H1 (cell line): Measurements from ENCODE around the gene MITF. TPM values are rescaled to one million over a fixed set of nuclear protein-coding genes. Genes with fewer than 3 reads are reported as not detected.

Experiments
- CTCF ChIA-PET: fragments of 300-600 bp; sonication (Branson Sonifier 250); formaldehyde crosslinking; loops from one replicate; lab custom pipeline; 2021; ENCODE audit not compliant: partially characterized antibody; lab: Charles Lee
- POLR2A ChIA-PET: fragments of 300-600 bp; sonication (Branson Sonifier 250); formaldehyde crosslinking; loops from one replicate; lab custom pipeline; 2021; ENCODE audit warnings: inconsistent platforms; ENCODE audit not compliant: partially characterized antibody; lab: Charles Lee
- DNase-seq, 2 experiments: peaks; one replicate each; pipeline versions ENCODE4 v3.0.0 to v3.0.0-alpha.2; 2010 to 2022; ENCODE audit warnings: low spot score in 2 of 2, low read depth in 1 of 2, mixed read lengths in 1 of 2
- FAIRE-seq: peaks from 2 replicates; lab custom pipeline; 2011; peaks lifted over from hg19 to GRCh38; lab: Jason Lieb, UNC
- H2AFZ ChIP-seq: 2 replicates; pipeline ENCODE4 v1.8.1; 2012; ENCODE audit warnings: low read length, inconsistent platforms
- H2AK5ac ChIP-seq: 2 replicates; pipeline ENCODE4 v1.6.1; 2013; ENCODE audit warnings: low read depth, low read length
- H2BK120ac ChIP-seq: replicated peaks from 2 replicates; pipeline ENCODE3; 2013; ENCODE audit warnings: low read depth, low read length, inconsistent platforms
- H2BK12ac ChIP-seq: 2 replicates; pipeline ENCODE4 v1.6.1; 2013; ENCODE audit warnings: low read depth, low read length
- H2BK15ac ChIP-seq: 2 replicates; pipeline ENCODE4 v1.6.1; 2013; ENCODE audit warnings: low read length
- H2BK20ac ChIP-seq: 2 replicates; pipeline ENCODE4 v1.6.1; 2013; ENCODE audit warnings: low read length
- H2BK5ac ChIP-seq: 2 replicates; pipeline ENCODE4 v1.6.1; 2013; ENCODE audit warnings: low read depth, low read length
- H3K14ac ChIP-seq: 2 replicates; pipeline ENCODE4 v1.6.1; 2013; ENCODE audit warnings: inconsistent platforms; ENCODE audit not compliant: insufficient read length
- H3K18ac ChIP-seq: 2 replicates; pipeline ENCODE4 v1.6.1; 2013; ENCODE audit warnings: low read length; ENCODE audit errors: extremely low read depth
- H3K23ac ChIP-seq: 2 replicates; pipeline ENCODE4 v1.6.1; 2013; ENCODE audit warnings: inconsistent platforms; ENCODE audit not compliant: insufficient read length
- H3K23me2 ChIP-seq: 2 replicates; pipeline ENCODE4 v1.6.1; 2013; ENCODE audit warnings: low read depth, low read length
- H3K27ac ChIP-seq: 2 replicates; pipeline ENCODE4 v1.6.1; 2011; ENCODE audit warnings: low read depth, low read length, inconsistent platforms
- H3K27me3 ChIP-seq, 4 experiments: replicated peaks in 1 of 4; 1 replicate in 1 of 4; 2 replicates in 3 of 4; pipeline versions ENCODE4 v1.6.1 to v1.8.1; 2011 to 2013; ENCODE audit warnings: low read length in 3 of 4, mild to moderate bottlenecking in 3 of 4, inconsistent platforms in 2 of 4, mixed read lengths in 2 of 4, moderate library complexity in 1 of 4; ENCODE audit not compliant: control insufficient read depth in 3 of 4, insufficient read depth in 3 of 4; ENCODE audit errors: extremely low read depth in 1 of 4
- H3K36me3 ChIP-seq, 4 experiments: 2 replicates each; pipeline versions ENCODE4 v1.6.1 to v1.8.1; 2011 to 2013; ENCODE audit warnings: mild to moderate bottlenecking in 4 of 4, low read length in 3 of 4, moderate library complexity in 2 of 4, control low read depth in 1 of 4, inconsistent platforms in 1 of 4; ENCODE audit not compliant: insufficient read depth in 4 of 4, control insufficient read depth in 2 of 4
- H3K4ac ChIP-seq: replicated peaks from 2 replicates; pipeline ENCODE3; 2013; ENCODE audit warnings: low read length, low read depth, mixed read lengths, inconsistent platforms; ENCODE audit not compliant: insufficient read length
- H3K4me1 ChIP-seq, 4 experiments: replicated peaks in 1 of 4; 1 replicate in 1 of 4; 2 replicates in 3 of 4; pipeline versions ENCODE4 v1.6.1 to v1.8.1; 2011 to 2013; ENCODE audit warnings: low read length in 3 of 4, inconsistent platforms in 2 of 4, mixed read lengths in 1 of 4; ENCODE audit not compliant: insufficient read depth in 4 of 4, control insufficient read depth in 3 of 4
- H3K4me2 ChIP-seq, 2 experiments: 2 replicates each; pipeline versions ENCODE4 v1.6.1 to v1.8.1; 2011 to 2013; ENCODE audit warnings: low read depth in 2 of 2, low read length in 2 of 2, control low read depth in 1 of 2, inconsistent platforms in 1 of 2, mild to moderate bottlenecking in 1 of 2; ENCODE audit not compliant: insufficient read depth in 1 of 2
- H3K4me3 ChIP-seq, 4 experiments: fragments of 200-600, 300-600 bp in 1 of 4; sonication (generic), shearing (Covaris generic), sonication (Bioruptor Twin) in 1 of 4; 2 replicates each; pipeline versions ENCODE4 v1.5.1 to v1.8.1; 2011 to 2016; ENCODE audit warnings: low read length in 4 of 4, low read depth in 3 of 4, control low read depth in 2 of 4, inconsistent platforms in 2 of 4, mild to moderate bottlenecking in 2 of 4, mixed read lengths in 1 of 4, moderate library complexity in 1 of 4; ENCODE audit not compliant: insufficient read depth in 2 of 4; ENCODE audit errors: extremely low read depth in 1 of 4
- H3K56ac ChIP-seq: replicated peaks from 2 replicates; pipeline ENCODE3; 2013; ENCODE audit warnings: low read depth, mild to moderate bottlenecking, mixed read lengths, low read length, inconsistent platforms; ENCODE audit not compliant: insufficient read length
- H3K79me1 ChIP-seq: 2 replicates; pipeline ENCODE4 v1.6.1; 2013; ENCODE audit warnings: low read depth, low read length, control low read depth
- H3K79me2 ChIP-seq, 2 experiments: 2 replicates each; pipeline versions ENCODE4 v1.6.1 to v1.8.1; 2012 to 2013; ENCODE audit warnings: low read length in 2 of 2, mild to moderate bottlenecking in 2 of 2, inconsistent platforms in 1 of 2; ENCODE audit not compliant: insufficient read depth in 2 of 2, control insufficient read depth in 1 of 2
- H3K9ac ChIP-seq, 4 experiments: replicated peaks in 1 of 4; 1 replicate in 1 of 4; 2 replicates in 3 of 4; pipeline versions ENCODE4 v1.6.1 to v1.8.1; 2011 to 2013; ENCODE audit warnings: low read depth in 3 of 4, low read length in 3 of 4, control low read depth in 2 of 4, mild to moderate bottlenecking in 2 of 4, moderate library complexity in 2 of 4, inconsistent platforms in 1 of 4; ENCODE audit errors: extremely low read depth in 1 of 4
- H3K9me3 ChIP-seq, 2 experiments: 2 replicates each; pipeline versions ENCODE4 v1.6.1 to v1.8.1; 2012 to 2013; ENCODE audit warnings: mild to moderate bottlenecking in 2 of 2, moderate library complexity in 2 of 2, control low read depth in 1 of 2, inconsistent platforms in 1 of 2, low read depth in 1 of 2, low read length in 1 of 2, mixed read lengths in 1 of 2; ENCODE audit not compliant: insufficient read depth in 2 of 2
- H4K20me1 ChIP-seq, 2 experiments: replicated peaks in 1 of 2; 2 replicates each; pipeline versions ENCODE3 to v1.8.1; 2011 to 2013; ENCODE audit warnings: inconsistent platforms in 2 of 2, low read length in 2 of 2, mild to moderate bottlenecking in 1 of 2; ENCODE audit not compliant: insufficient read depth in 2 of 2, control insufficient read depth in 1 of 2
- H4K5ac ChIP-seq: 2 replicates; pipeline ENCODE4 v1.6.1; 2013; ENCODE audit warnings: low read length, low read depth, mixed read lengths, inconsistent platforms; ENCODE audit not compliant: insufficient read length
- H4K8ac ChIP-seq: 2 replicates; pipeline ENCODE4 v1.8.0; 2013; ENCODE audit warnings: mild to moderate bottlenecking, moderate library complexity, low read length, inconsistent platforms; ENCODE audit not compliant: insufficient read depth; ENCODE audit errors: extremely low read depth
- H4K91ac ChIP-seq: replicated peaks from 2 replicates; pipeline ENCODE3; 2013; ENCODE audit warnings: low read length, mixed read lengths, inconsistent platforms; ENCODE audit not compliant: insufficient read length
- ATF3 ChIP-seq: IDR thresholded peaks from 2 replicates; pipeline ENCODE4 v1.6.1; 2011; ENCODE audit warnings: low read depth, mild to moderate bottlenecking, low read length; ENCODE audit not compliant: insufficient read depth
- BACH1 ChIP-seq: IDR thresholded peaks from 2 replicates; pipeline ENCODE4 v1.6.1; 2012; ENCODE audit warnings: low read length, improper control_type of control experiment
- CHD2 ChIP-seq: IDR thresholded peaks from 2 replicates; pipeline ENCODE4 v1.6.1; 2012; ENCODE audit warnings: low read length, improper control_type of control experiment
- CREB1 ChIP-seq: IDR thresholded peaks from 2 replicates; pipeline ENCODE4 v1.6.1; 2012; ENCODE audit warnings: inconsistent platforms
- GABPA ChIP-seq: IDR thresholded peaks from 2 replicates; pipeline ENCODE4 v1.6.1; 2011; ENCODE audit warnings: mild to moderate bottlenecking, low read length, moderate library complexity, borderline replicate concordance; ENCODE audit not compliant: insufficient read depth
- PHF8 ChIP-seq: fragments of 200-600 bp; sonication (generic); conservative IDR thresholded peaks from 2 replicates; pipeline ENCODE4 v1.7.1; 2012; ENCODE audit warnings: low read depth, mild to moderate bottlenecking, inconsistent platforms, low read length, moderate library complexity
- POLR2A ChIP-seq, 2 experiments: IDR thresholded peaks; 1 replicate in 1 of 2; 2 replicates in 1 of 2; pipeline ENCODE4 v1.6.1; 2011; ENCODE audit warnings: low read depth in 2 of 2, low read length in 2 of 2, mild to moderate bottlenecking in 2 of 2; ENCODE audit errors: control extremely low read depth in 1 of 2
- RAD21 ChIP-seq, 2 experiments: IDR thresholded peaks in 1 of 2; conservative IDR thresholded peaks in 1 of 2; 2 replicates each; pipeline ENCODE4 v1.6.1; 2011; ENCODE audit warnings: low read depth in 2 of 2, low read length in 2 of 2, improper control_type of control experiment in 1 of 2, inconsistent platforms in 1 of 2, mild to moderate bottlenecking in 1 of 2, moderate library complexity in 1 of 2
- SUZ12 ChIP-seq: fragments of 200-600 bp; sonication (generic); IDR thresholded peaks from 2 replicates; pipeline ENCODE4 v1.6.1; 2012; ENCODE audit warnings: mild to moderate bottlenecking, inconsistent platforms, low read length, moderate library complexity, mixed read lengths
- TEAD4 ChIP-seq: IDR thresholded peaks from 2 replicates; pipeline ENCODE4 v1.6.1; 2012; ENCODE audit warnings: low read depth, low read length, inconsistent platforms, mixed read lengths
- WGBS, 2 experiments: shearing (Covaris generic) in 1 of 2; methylation state at CpG; one replicate each; pipeline versions ENCODE4 v1.1.6 to v1.1.7; 2013 to 2015; ENCODE audit warnings: low lambda C conversion rate in 2 of 2, mixed read lengths in 2 of 2, inconsistent platforms in 1 of 2, low coverage in 1 of 2, missing lambda C conversion rate in 1 of 2; ENCODE audit not compliant: insufficient replicate concordance in 2 of 2, insufficient coverage in 1 of 2, insufficient read length in 1 of 2; ENCODE audit errors: extremely low coverage in 1 of 2, missing lambda C conversion rate in 1 of 2; 5-methylcytosine and 5-hydroxymethylcytosine counted together
- polyA plus RNA-seq, 7 experiments: library from polyadenylated mRNA; depleted of rRNA in 3 of 7; stranded (reverse) in 5 of 7; unstranded in 2 of 7; fragments of >200 nt in 5 of 7; fragments of 200-250 nt in 2 of 7; gene quantifications; 1 replicate in 5 of 7; 2 replicates in 1 of 7; 4 replicates in 1 of 7; pipeline versions ENCODE4 v1.2.1 to v1.2.3, GENCODE V29; 2011 to 2013; ENCODE audit warnings: missing spikeins in 2 of 7, mixed read lengths in 2 of 7
- total RNA-seq: library from RNA; stranded (reverse); fragmentation: NEBNext Ultra II Directional; extraction: Animal tissue kit (Norgen Biotek cat#: 25700); gene quantifications from 2 replicates; pipeline ENCODE4 v1.2.1, GENCODE V29; 2021
- TF ChIP-seq, protein P1 (sequence below): IDR thresholded peaks from 2 replicates; pipeline ENCODE4 v1.6.1; 2012; ENCODE audit warnings: low read length, inconsistent platforms

Gene MITF
- total and polyA plus RNA-seq, 2 of the 8 experiments (the other 6 are each of a cell fraction or from before 2014, with no cell fraction given), result 0.53 to 1.4 TPM

DNA sequence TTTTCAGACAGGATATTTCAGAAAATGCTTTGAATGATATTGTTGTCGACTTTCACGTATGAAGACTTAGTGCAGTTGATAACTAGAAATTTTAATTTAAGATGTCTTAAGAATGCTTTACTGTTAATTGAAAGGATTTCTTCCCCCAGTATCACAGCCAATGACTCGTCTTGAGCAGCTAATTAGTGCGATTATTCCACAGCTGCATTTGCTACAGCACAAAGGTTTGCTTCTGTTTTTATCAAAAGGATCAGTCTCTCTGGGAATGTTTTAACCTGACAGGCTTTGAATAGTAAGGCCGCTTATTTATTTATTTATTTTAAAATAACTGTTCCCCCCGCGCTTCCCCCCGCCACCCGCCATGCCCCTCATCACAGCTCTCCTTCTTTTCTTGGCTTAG, 136.8 kb downstream of the MITF start:
- Histone ChIP-seq H3K56ac (no peak overlapping the region), H3K4me3 (no peak overlapping the region), H3K23me2 (no peaks in the 10 kb centered on the region), H3K79me1 (no peaks in the 10 kb centered on the region), H3K27ac (no peak overlapping the region), H3K18ac (no peak overlapping the region), H3K4me2 (no peak overlapping the region), H3K27me3 (no peaks in the 10 kb centered on the region), H4K91ac (no peak overlapping the region), H3K36me3 (no peaks in the 10 kb centered on the region), H2BK120ac (no peak overlapping the region), H3K23ac (no peak overlapping the region), H2BK5ac (no peak overlapping the region), H4K8ac (no peak overlapping the region), H3K14ac (no peak overlapping the region), H3K4ac (no peak overlapping the region), H3K4me1 (no peaks in the 10 kb centered on the region), H3K9ac (no peak overlapping the region), H3K9me3 (no peaks in the 10 kb centered on the region), H2AK5ac (no peak overlapping the region), H2BK12ac (no peak overlapping the region), H2BK15ac (no peak overlapping the region), H3K79me2 (no peaks in the 10 kb centered on the region), H2BK20ac (no peak overlapping the region), H4K5ac (no peak overlapping the region), H2AFZ (no peak overlapping the region), H4K20me1 (no peaks in the 10 kb centered on the region)
- ChIA-PET POLR2A (no interaction called here), CTCF (interaction anchor here (1.2 kb wide), 1 partner anchor 75 kb away, joined by 5 read pairs; no protein-coding TSS in a partner anchor)
- DNase-seq (no peak), FAIRE-seq (no peak)
- 96% methylated on average over 9 of the region's 9 CpGs; no CpG with 5 or more reads in 1 of the 2 experiments for WGBS, 2 experiments
- no peak for TF ChIP-seq ATF3
- TF ChIP-seq RAD21 (IDR thresholded peaks at IDR 0.05 in 1 of 2, conservative IDR thresholded peaks at IDR 0.05 in 1 of 2; ENCODE audit: low read depth in 2 of 2, low read length in 2 of 2), result no peak
- TF ChIP-seq TEAD4, result no peak
- TF ChIP-seq CHD2, result no peak
- TF ChIP-seq PHF8, result no peak
- TF ChIP-seq CREB1, result no peak
- no peak for TF ChIP-seq BACH1
- no peak for TF ChIP-seq GABPA
- no peak for TF ChIP-seq POLR2A (IDR thresholded peaks at IDR 0.05; ENCODE audit: control extremely low read depth in 1 of 2, low read depth in 2 of 2, low read length in 2 of 2)
- TF ChIP-seq, protein P1, sequence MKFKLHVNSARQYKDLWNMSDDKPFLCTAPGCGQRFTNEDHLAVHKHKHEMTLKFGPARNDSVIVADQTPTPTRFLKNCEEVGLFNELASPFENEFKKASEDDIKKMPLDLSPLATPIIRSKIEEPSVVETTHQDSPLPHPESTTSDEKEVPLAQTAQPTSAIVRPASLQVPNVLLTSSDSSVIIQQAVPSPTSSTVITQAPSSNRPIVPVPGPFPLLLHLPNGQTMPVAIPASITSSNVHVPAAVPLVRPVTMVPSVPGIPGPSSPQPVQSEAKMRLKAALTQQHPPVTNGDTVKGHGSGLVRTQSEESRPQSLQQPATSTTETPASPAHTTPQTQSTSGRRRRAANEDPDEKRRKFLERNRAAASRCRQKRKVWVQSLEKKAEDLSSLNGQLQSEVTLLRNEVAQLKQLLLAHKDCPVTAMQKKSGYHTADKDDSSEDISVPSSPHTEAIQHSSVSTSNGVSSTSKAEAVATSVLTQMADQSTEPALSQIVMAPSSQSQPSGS, result no peak
- TF ChIP-seq SUZ12, result no peak
